ENCODE results near the gene SNRPA1. TPM values are rescaled to one million over a fixed set of nuclear protein-coding genes. Genes with fewer than 3 reads are reported as not detected.

Gene SNRPA1
- total RNA-seq, 1 experiment from 2014 or later, result 62.6 TPM

GRCh38 chr15:101318839-101319238 lies 23.8 kb upstream of the SNRPA1 start:
- DNase-seq (ENCODE audit: low spot score), result no peak

GRCh38 chr15:101318147-101318819 lies 23.2 kb upstream of the SNRPA1 start:
- no peak for DNase-seq (ENCODE audit: low spot score)

- DNase-seq (ENCODE audit: low spot score), result no peak
These were observed 22.4 kb upstream of the SNRPA1 start for GRCh38 chr15:101317336-101317872.

- no peak for DNase-seq (ENCODE audit: low spot score)
These were observed 21.5 kb upstream of the SNRPA1 start for GRCh38 chr15:101316529-101316928.

GRCh38 chr15:101315736-101316135 lies 20.7 kb upstream of the SNRPA1 start:
- no peak for DNase-seq (ENCODE audit: low spot score)

GRCh38 chr15:101314336-101315125 lies 19.5 kb upstream of the SNRPA1 start:
- DNase-seq (ENCODE audit: low spot score), result no peak

- no peak for DNase-seq (ENCODE audit: low spot score)
These were observed 18.2 kb upstream of the SNRPA1 start for GRCh38 chr15:101313041-101313761.

- no peak for DNase-seq (ENCODE audit: low spot score)
These were observed 15.5 kb upstream of the SNRPA1 start for GRCh38 chr15:101310508-101310907.

GRCh38 chr15:101310161-101310480 lies 15.1 kb upstream of the SNRPA1 start:
- no peak for DNase-seq (ENCODE audit: low spot score)

GRCh38 chr15:101309436-101310160 lies 14.6 kb upstream of the SNRPA1 start:
- no peak for DNase-seq (ENCODE audit: low spot score)

GRCh38 chr15:101308604-101309435 lies 13.8 kb upstream of the SNRPA1 start:
- DNase-seq (ENCODE audit: low spot score), result no peak

GRCh38 chr15:101307897-101308603 lies 13.0 kb upstream of the SNRPA1 start:
- no peak for DNase-seq (ENCODE audit: low spot score)

GRCh38 chr15:101307048-101307896 lies 12.2 kb upstream of the SNRPA1 start:
- no peak for DNase-seq (ENCODE audit: low spot score)

- no peak for DNase-seq (ENCODE audit: low spot score)
These were observed 11.4 kb upstream of the SNRPA1 start for GRCh38 chr15:101306341-101307047.

GRCh38 chr15:101305820-101306255 lies 10.8 kb upstream of the SNRPA1 start:
- no peak for DNase-seq (ENCODE audit: low spot score)

GRCh38 chr15:101303408-101303807 lies 8.4 kb upstream of the SNRPA1 start:
- no peak for DNase-seq (ENCODE audit: low spot score)

GRCh38 chr15:101296418-101297405 lies 1.7 kb upstream of the SNRPA1 start:
- peak; percentile 25 for DNase-seq (ENCODE audit: low spot score)

Measured in A172 (cell line).